Measurements from ENCODE around the gene KLHL3.

GRCh38 chr5:137633896-137634295, 102.0 kb downstream of the KLHL3 start:
- no peak for TF ChIP-seq CTCF (IDR thresholded peaks at IDR 0.05; ENCODE audit: insufficient read depth, low read depth, low read length)
- no peak for TF ChIP-seq EZH2 (IDR thresholded peaks at IDR 0.05; ENCODE audit: insufficient read depth, low read length)

Data from astrocyte (in vitro differentiated cells and primary cell).